ENCODE measurements around the gene ACTMAP. TPM values are rescaled to one million over a fixed set of nuclear protein-coding genes. Genes with fewer than 3 reads are reported as not detected.

ACTMAP gene
- total and polyA plus RNA-seq, 2 of the 13 experiments (the other 11 are each of a cell fraction or from before 2014, with no cell fraction given): 2.2 to 7.9 TPM

- TF ChIP-seq TFDP2 (CRISPR knock-in tag; IDR thresholded peaks at IDR 0.05): no peak; the same call in 1 of the 2 replicates
- TF ChIP-seq HNF1A (IDR thresholded peaks at IDR 0.05; ENCODE audit: low read depth): no peak
- peak; percentile 69 for TF ChIP-seq HNF1A (CRISPR knock-in tag; IDR thresholded peaks at IDR 0.05; ENCODE audit: borderline replicate concordance)
- TF ChIP-seq KLF15 (CRISPR knock-in tag; IDR thresholded peaks at IDR 0.05; ENCODE audit: borderline replicate concordance): no peak
- no peak for TF ChIP-seq MAFF (IDR thresholded peaks at IDR 0.05; ENCODE audit: low read depth, low read length)
- no peak for TF ChIP-seq RORA (CRISPR knock-in tag; IDR thresholded peaks at IDR 0.05)
- no peak for TF ChIP-seq NR3C1 (CRISPR knock-in tag; IDR thresholded peaks at IDR 0.05)
- no peak for TF ChIP-seq ZMAT5 (CRISPR knock-in tag; IDR thresholded peaks at IDR 0.05; ENCODE audit: borderline replicate concordance, low read depth)
- no peak for TF ChIP-seq ZBTB44 (CRISPR knock-in tag; IDR thresholded peaks at IDR 0.05)
- TF ChIP-seq CHD4 (IDR thresholded peaks at IDR 0.05; ENCODE audit: borderline replicate concordance, low read length): no peak
- no peak for TF ChIP-seq ZUFSP (CRISPR knock-in tag; IDR thresholded peaks at IDR 0.05; ENCODE audit: borderline replicate concordance)
- no peak for TF ChIP-seq SMAD1 (CRISPR knock-in tag; IDR thresholded peaks at IDR 0.05; ENCODE audit: borderline replicate concordance, low read depth)
- TF ChIP-seq KLF11 (CRISPR knock-in tag; IDR thresholded peaks at IDR 0.05): no peak
- no peak for TF ChIP-seq EHMT2 (IDR thresholded peaks at IDR 0.05; ENCODE audit: borderline replicate concordance, low read depth, low read length)
- TF ChIP-seq FOSL2 (CRISPR knock-in tag; IDR thresholded peaks at IDR 0.05): no peak
- TF ChIP-seq CENPBD1 (CRISPR knock-in tag; IDR thresholded peaks at IDR 0.05; ENCODE audit: borderline replicate concordance, low read depth): no peak
- peak; percentile 70 for TF ChIP-seq RBFOX2 (IDR thresholded peaks at IDR 0.05; ENCODE audit: low read depth, low read length)
Measured at GRCh38 chr19:40718774-40719391, 31.4 kb downstream of the ACTMAP start (continued).
